ENCODE data around the gene RICTOR. TPM values are rescaled to one million over a fixed set of nuclear protein-coding genes. Genes with fewer than 3 reads are reported as not detected.

The RICTOR gene
- total RNA-seq, 1 donor from 2014 or later, result 46.4 TPM

DNA sequence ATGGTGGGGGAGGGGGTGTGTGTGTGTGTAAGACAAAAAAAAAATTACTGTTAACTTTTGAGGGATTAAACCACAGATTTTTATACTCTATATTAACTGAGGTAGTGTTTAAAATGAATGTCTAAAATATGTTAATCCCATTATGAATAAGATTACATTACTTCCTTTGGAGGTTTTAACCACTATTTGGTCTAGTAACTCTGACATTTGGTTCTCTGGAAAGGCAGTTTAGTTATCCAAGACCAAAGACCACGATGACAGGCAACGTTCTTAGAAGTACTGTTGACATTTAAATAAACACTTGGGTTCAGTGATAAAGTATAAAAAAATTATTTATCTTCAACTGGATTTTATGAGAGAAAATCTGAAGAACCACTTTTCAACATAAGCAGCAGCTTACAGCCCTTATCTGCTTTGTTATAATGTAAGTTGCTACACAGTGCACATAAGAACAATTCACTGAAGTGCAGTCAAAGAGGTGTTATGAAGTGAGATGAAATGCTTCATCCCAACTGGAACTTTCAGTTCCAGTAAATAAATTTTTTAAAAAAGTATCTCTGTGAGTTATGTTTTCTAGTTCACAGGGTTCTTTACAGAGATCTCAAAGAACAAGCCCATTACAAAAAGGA is 133.9 kb downstream of the RICTOR start:
- TF ChIP-seq CTCF (IDR thresholded peaks at IDR 0.05; ENCODE audit: unreplicated experiment), result no peak
- H3K36me3 Mint-ChIP-seq, result peaks cover 28% of the 10 kb centered on the region
- H3K9me3 Mint-ChIP-seq, result no peaks in the 10 kb centered on the region
- peaks cover 8% of the 10 kb centered on the region for H3K4me1 Mint-ChIP-seq
- H3K27me3 Mint-ChIP-seq (ENCODE audit: low read depth), result no peaks in the 10 kb centered on the region
- no peak for DNase-seq (ENCODE audit: low spot score in 2 of 2, unreplicated experiment in 2 of 2)
- no peak overlapping the region for H3K4me3 Mint-ChIP-seq
- no peak overlapping the region for H3K27ac Mint-ChIP-seq

DNA sequence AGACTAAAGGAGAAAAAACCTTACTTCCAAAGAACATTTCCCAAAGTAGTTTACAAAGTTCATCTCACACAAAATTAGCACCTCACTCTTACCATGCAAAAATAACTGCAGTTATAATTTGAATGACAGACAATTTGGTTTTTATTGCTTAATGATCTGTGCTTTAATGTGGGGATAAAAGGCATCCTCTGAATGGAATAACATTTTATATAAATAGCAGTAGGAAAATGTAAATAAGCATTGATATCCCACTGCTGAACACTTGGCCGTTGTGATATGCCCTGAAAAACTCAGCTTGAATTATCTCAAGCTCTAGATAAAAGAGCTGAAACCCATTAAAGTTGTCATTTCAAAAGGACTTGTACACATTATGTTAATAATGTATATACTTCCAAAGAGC is 135.2 kb downstream of the RICTOR start:
- Mint-ChIP-seq H3K36me3 (peaks cover 28% of the 10 kb centered on the region), H3K4me1 (peaks cover 8% of the 10 kb centered on the region), H3K4me3 (no peak overlapping the region), H3K9me3 (no peaks in the 10 kb centered on the region), H3K27ac (peak overlapping the region; percentile 50), H3K27me3 (ENCODE audit: low read depth) (no peaks in the 10 kb centered on the region)
- TF ChIP-seq CTCF (IDR thresholded peaks at IDR 0.05; ENCODE audit: unreplicated experiment), result no peak
- DNase-seq (ENCODE audit: low spot score in 2 of 2, unreplicated experiment in 2 of 2), result no peak

- Mint-ChIP-seq H3K4me1 (peaks cover 8% of the 10 kb centered on the region), H3K27ac (peak overlapping the region; percentile 39), H3K27me3 (ENCODE audit: low read depth) (no peaks in the 10 kb centered on the region), H3K9me3 (no peaks in the 10 kb centered on the region), H3K36me3 (peaks cover 28% of the 10 kb centered on the region), H3K4me3 (no peak overlapping the region)
- TF ChIP-seq CTCF (IDR thresholded peaks at IDR 0.05; ENCODE audit: unreplicated experiment), result no peak
- DNase-seq (ENCODE audit: low spot score in 2 of 2, unreplicated experiment in 2 of 2), result no peak
Observed at GRCh38 chr5:38938424-38938823, 135.8 kb downstream of the RICTOR start.

DNA sequence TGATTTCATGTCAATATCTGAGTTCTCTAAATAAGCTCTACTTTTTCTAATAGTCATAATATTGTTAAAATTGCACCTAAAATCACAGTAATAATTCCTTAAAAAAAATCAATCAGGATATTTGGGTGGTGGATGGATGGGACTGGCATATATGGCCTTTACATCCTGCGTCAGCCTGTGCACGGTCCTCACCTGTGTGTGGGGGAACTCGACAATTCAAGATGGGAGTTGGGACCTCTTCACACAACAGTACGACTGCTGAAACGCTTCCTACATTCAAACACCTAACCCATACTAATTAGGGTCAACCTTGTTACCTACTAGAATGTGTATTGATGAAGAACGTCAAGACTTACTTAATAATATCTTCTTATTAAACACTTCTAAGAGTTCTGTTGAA is 137.9 kb downstream of the RICTOR start:
- TF ChIP-seq CTCF (IDR thresholded peaks at IDR 0.05; ENCODE audit: unreplicated experiment), result no peak
- Mint-ChIP-seq H3K4me3 (no peak overlapping the region), H3K27me3 (ENCODE audit: low read depth) (no peaks in the 10 kb centered on the region), H3K9me3 (no peaks in the 10 kb centered on the region), H3K27ac (no peak overlapping the region), H3K4me1 (peaks cover 8% of the 10 kb centered on the region), H3K36me3 (peaks cover 20% of the 10 kb centered on the region)
- no peak for DNase-seq (ENCODE audit: low spot score in 2 of 2, unreplicated experiment in 2 of 2)

GRCh38 chr5:38935437-38935836 is 138.8 kb downstream of the RICTOR start:
- Mint-ChIP-seq H3K36me3 (peaks cover 20% of the 10 kb centered on the region), H3K27ac (no peak overlapping the region), H3K4me3 (no peak overlapping the region), H3K9me3 (no peaks in the 10 kb centered on the region), H3K27me3 (ENCODE audit: low read depth) (no peaks in the 10 kb centered on the region), H3K4me1 (peaks cover 8% of the 10 kb centered on the region)
- DNase-seq (ENCODE audit: low spot score in 2 of 2, unreplicated experiment in 2 of 2), result no peak
- TF ChIP-seq CTCF (IDR thresholded peaks at IDR 0.05; ENCODE audit: unreplicated experiment), result no peak
